ENCODE results near the gene PSMD13.

DNA sequence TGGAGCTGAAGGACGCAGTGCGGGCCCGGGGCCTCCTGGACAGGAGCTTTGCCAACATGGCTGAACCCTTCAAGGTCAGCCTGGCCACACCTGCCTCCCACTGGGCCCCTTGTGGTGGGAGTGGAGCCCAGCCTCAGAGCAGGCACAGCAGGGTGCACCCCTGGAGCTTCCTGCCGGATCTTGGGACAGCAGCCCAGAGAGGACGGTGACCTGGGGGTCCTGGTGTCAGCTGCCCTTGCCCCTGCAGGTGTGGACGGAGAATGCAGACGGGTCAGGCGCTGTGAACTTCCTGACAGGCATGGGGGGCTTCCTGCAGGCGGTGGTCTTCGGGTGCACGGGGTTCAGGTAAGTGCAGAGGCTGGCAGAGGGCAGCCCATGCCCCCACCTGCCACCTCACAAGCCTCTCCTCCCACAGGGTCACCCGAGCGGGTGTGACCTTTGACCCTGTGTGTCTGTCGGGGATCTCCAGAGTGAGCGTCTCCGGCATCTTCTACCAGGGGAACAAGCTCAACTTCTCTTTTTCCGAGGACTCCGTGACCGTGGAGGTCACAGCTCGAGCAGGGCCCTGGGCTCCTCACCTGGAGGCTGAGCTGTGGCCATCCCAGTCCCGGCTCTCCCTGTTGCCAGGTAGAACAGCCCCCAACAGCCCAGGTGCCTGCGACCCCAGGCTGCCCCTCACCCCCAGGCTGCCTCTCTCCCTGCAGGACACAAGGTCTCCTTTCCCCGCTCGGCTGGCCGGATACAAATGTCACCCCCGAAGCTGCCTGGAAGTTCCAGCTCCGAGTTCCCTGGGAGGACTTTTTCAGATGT, 57.3 kb downstream of the PSMD13 start:
- no peak for TF ChIP-seq CEBPB (IDR thresholded peaks at IDR 0.05; ENCODE audit: low read depth, low read length)
- TF ChIP-seq, protein P1, sequence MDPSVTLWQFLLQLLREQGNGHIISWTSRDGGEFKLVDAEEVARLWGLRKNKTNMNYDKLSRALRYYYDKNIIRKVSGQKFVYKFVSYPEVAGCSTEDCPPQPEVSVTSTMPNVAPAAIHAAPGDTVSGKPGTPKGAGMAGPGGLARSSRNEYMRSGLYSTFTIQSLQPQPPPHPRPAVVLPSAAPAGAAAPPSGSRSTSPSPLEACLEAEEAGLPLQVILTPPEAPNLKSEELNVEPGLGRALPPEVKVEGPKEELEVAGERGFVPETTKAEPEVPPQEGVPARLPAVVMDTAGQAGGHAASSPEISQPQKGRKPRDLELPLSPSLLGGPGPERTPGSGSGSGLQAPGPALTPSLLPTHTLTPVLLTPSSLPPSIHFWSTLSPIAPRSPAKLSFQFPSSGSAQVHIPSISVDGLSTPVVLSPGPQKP (IDR thresholded peaks at IDR 0.05; ENCODE audit: borderline replicate concordance, low read depth, low read length): no peak
- TF ChIP-seq, protein P2, sequence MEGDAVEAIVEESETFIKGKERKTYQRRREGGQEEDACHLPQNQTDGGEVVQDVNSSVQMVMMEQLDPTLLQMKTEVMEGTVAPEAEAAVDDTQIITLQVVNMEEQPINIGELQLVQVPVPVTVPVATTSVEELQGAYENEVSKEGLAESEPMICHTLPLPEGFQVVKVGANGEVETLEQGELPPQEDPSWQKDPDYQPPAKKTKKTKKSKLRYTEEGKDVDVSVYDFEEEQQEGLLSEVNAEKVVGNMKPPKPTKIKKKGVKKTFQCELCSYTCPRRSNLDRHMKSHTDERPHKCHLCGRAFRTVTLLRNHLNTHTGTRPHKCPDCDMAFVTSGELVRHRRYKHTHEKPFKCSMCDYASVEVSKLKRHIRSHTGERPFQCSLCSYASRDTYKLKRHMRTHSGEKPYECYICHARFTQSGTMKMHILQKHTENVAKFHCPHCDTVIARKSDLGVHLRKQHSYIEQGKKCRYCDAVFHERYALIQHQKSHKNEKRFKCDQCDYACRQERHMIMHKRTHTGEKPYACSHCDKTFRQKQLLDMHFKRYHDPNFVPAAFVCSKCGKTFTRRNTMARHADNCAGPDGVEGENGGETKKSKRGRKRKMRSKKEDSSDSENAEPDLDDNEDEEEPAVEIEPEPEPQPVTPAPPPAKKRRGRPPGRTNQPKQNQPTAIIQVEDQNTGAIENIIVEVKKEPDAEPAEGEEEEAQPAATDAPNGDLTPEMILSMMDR (conservative IDR thresholded peaks at IDR 0.05; ENCODE audit: low read depth, low read length): no peak
- no peak for TF ChIP-seq RCOR1 (IDR thresholded peaks at IDR 0.05; ENCODE audit: insufficient replicate concordance, low read length)
- no peak for TF ChIP-seq POLR2A (IDR thresholded peaks at IDR 0.05; ENCODE audit: low read depth, low read length)
- no peak for TF ChIP-seq RFX5 (IDR thresholded peaks at IDR 0.05; ENCODE audit: low read depth, low read length)
- no peak for TF ChIP-seq FOS (IDR thresholded peaks at IDR 0.05; ENCODE audit: low read depth, low read length)
- TF ChIP-seq RAD21 (IDR thresholded peaks at IDR 0.05; ENCODE audit: low read length): no peak
- TF ChIP-seq MAFK (IDR thresholded peaks at IDR 0.05; ENCODE audit: low read depth, low read length): no peak
- TF ChIP-seq SMC3 (IDR thresholded peaks at IDR 0.05; ENCODE audit: low read depth, low read length): no peak
- TF ChIP-seq NFE2L2 (IDR thresholded peaks at IDR 0.05; ENCODE audit: low read depth, low read length): no peak
- TF ChIP-seq MAZ (IDR thresholded peaks at IDR 0.05; ENCODE audit: borderline replicate concordance, low read depth, low read length): no peak
- TF ChIP-seq CHD1 (IDR thresholded peaks at IDR 0.05; ENCODE audit: low read depth, low read length): no peak
